NCI-H446 (cell line): ENCODE measurements around the gene SYNM.

Source experiments
- DNase-seq, 2 experiments: peaks; one replicate each; lab custom pipeline; 2025; lab: John Stamatoyannopoulos, UW

The SYNM gene

DNA sequence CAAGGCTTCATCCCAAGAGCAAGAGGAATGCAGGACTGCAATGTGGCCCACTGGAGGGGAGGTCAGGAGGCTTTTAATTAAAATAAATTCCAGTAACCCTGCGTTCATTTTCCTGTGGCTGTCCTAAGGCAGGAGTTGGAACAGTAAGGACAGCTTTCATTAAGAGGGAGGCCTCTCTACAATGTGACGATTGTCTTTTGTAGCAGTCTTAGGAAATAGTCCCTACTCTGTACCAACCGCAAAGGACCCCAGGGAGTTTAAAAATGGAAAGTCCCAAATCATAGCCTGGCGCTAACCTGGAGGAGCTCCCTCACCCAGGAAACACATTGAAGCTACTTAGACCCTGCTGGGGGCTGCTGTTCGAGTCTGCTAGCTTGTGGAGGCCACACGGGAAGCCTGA is 62.8 kb downstream of the SYNM start:
- DNase-seq: no peak

DNA sequence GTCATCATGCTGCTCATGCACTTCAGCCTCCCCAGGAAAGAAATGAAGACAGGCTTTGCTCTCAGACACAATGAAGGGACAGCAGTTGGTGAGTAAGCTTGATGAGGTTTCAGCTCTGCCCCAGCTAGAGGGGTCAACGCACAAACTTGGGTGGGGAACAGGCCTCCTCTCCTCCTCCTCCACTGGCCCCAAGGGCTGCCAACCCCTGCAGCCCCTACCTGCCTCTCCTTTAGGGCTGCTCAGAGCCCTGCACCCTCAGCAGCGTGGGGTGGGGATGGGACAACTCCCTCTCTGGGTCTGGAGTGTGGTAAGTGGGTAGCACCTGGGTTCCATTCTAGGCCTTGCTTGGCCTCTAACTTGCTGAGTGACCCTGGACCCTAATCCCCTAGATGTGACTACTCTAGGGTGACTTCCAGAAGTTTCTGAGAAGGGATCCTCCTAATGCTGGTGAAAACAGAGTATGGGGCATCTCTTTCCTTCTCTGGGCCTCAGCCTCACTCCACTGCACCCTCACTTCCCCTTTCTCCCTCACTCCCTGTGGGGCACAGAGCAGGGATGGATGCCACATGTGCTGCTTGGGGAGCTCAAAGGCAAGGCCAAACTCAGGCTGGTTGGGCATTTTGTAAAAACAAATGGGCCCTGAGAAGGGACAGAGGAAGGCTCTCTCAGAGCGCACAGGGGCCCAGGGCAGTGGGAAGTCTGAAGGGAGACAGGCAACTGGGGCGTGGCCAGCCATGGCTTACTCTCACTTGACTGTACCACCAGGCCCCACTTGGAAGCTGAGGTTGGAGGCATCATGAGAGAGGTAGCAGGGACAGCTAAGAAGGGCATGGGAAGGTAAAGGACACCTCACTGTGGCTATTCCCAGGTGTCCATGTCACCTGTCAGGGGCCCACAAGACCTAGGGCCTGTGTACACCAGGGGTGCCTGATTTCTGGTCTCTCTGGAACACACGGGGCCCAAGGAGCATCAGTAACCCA is 64.0 kb downstream of the SYNM start:
- DNase-seq: no peak

DNA sequence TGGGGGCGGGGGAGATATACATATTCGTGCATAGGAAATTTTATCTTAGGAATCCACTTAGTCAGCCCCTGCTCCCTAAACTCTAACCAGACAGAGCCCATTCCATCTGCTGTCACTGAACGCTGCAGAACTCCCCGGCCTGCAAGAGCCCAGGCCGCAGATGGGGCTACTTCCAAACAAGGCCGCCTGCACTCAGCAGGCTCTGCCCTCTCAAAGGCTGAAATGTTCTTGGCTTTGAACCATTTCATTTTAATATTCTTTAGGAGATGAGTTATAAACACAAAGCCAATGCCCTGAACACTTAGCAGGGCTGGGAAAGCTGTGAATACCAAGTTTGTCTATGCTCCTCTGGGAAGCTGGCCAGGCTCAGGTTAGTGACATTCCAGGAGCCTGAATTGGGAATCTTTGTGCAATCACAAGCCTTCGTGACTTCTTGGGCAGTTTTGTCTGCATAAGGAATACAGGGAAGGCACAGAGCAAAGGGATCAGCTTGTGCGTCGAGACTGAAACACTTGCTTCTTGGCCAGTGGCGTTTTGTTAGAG is 65.0 kb downstream of the SYNM start:
- DNase-seq: peak in 1 of 2 experiments; percentile 1

DNA sequence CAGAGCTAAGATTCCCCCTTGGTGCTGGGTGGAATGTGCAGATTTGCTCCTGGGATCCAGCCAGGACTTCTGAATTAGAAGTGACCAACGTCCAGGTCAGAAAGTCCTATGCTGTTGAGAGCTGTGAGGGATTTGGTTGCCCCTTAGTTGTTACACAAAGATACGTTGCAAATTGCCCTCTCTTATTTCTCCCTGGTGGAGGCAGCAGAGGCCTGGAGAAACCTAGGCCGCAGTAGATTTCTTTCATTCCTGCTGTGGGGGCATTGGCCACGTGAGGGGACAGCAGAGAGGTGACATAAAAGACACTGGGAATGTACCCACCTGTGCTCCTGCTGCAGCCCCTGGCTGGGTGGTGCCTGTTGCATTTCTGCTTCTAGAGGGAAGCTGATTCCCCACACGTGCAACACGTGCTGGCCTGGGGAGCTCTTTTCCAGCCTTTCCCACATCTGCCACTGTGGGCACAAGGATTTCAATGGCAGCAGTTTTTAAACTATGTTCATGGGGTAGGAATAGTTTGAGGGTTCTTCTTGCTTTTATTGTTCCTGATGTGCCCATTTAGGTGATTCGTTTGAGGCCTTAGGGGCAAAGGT is 65.7 kb downstream of the SYNM start:
- no peak for DNase-seq

DNA sequence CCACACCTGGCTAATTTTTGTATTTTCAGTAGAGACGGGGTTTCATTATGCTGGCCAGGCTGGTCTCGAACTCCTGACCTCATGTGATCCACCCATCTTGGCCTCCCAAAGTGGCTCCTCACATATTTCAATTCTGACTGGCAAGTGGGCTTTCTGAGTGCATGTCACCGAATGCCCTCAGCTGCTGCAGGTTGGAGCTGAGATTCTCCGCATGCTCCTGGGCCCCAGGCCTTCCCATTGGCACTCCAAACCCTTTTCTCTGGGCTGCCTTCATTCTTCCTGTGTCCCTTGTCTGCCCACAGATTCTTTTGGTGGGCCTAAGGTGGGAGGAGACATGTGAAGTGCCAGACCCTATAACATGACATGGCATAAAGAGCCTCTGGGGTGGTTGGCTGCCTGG is 67.3 kb downstream of the SYNM start:
- DNase-seq: no peak

DNA sequence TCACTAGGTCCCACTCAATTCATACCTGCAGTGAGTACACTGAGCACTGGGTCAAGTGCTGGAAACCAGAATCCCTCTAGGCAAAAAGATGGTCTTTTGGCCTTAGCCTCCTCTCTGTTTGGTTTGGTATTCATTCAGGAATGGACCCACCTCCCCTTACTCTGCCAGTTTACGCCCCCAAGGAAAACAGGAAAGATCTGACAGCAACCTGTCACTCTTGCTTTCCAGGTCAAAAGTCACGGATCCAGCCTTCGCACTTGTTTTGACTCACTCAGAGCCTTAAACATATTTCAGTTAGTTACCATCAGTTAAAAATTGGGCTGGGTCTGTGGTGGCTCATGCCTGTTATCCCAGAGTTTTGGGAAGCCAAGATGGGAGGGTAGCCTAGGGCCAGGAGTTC is 68.1 kb downstream of the SYNM start:
- DNase-seq: no peak

DNA sequence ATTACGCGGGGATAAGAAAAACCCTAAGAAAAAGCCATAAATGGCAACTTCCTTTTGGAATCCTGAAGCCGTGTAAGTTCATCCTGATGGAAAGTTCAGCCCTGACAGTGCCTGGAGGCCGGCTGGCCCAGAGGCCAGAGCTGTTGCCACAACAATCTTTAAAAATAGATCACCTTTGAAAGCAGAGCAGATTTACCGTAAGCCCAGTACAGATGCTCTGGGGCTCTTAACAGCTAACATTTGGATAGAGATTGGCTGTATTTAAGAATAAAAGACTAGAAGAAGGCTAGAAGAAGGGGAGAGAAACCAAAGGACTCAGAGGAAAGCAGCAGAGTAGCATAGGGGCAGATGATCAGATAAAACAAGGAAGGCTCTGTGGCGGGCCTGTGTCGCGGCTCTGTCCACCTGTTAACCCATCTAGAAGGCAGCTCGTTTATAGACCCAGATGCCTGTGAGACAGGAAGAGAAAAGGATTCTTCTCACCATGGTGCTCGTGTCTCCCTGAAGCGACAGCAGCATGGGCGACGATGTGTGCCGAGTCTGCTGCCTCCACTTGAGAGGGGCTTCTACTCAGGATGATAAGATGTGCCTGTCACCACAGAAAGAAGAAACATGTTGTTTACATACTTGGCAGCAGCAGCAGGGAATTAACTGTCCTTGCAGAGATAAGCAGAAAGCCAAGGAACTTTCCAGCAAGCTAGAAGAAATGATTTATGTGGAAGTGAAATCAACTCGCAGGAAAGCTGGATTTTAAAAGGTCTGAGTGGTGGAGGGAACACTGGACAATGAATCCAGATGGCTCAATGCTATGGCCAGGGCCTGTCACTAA is 69.9 kb downstream of the SYNM start:
- DNase-seq: no peak

DNA sequence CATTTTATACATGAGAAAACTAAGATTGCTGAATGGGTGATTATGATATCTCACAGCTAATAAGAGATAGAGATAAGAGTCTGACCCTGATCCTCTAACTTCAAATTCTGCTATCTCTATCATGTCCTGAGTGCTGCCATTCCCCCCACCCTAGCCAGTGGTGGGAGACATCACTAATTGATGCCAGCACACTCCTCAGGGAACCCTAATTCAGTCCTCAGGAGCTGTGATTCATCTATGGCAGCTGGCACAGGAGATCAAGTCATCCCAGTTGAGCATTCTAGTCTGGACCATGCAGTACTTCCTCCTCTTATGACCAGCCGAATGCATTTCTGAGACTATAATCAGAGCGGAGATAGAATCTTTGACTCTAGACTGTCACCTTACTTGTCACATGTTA is 71.9 kb downstream of the SYNM start:
- no peak for DNase-seq

DNA sequence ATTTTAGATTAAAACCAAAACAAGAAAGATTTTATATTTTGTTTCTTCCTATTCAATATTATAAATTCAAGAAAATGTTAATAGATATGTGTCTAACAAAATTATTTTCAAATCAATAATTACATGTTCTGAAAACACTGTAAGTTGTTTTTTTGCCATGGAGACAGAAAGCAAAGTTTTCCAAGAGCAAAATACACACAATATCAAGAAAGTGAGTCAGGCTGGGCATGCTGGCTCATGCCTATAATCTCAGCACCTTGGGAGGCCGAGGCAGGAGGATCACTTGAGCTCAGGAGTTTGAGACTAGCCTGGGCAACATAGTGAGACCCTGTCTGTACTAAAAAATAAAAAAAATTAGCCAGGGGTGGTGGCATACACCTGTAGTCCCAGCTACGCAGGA is 72.8 kb downstream of the SYNM start:
- no peak for DNase-seq

DNA sequence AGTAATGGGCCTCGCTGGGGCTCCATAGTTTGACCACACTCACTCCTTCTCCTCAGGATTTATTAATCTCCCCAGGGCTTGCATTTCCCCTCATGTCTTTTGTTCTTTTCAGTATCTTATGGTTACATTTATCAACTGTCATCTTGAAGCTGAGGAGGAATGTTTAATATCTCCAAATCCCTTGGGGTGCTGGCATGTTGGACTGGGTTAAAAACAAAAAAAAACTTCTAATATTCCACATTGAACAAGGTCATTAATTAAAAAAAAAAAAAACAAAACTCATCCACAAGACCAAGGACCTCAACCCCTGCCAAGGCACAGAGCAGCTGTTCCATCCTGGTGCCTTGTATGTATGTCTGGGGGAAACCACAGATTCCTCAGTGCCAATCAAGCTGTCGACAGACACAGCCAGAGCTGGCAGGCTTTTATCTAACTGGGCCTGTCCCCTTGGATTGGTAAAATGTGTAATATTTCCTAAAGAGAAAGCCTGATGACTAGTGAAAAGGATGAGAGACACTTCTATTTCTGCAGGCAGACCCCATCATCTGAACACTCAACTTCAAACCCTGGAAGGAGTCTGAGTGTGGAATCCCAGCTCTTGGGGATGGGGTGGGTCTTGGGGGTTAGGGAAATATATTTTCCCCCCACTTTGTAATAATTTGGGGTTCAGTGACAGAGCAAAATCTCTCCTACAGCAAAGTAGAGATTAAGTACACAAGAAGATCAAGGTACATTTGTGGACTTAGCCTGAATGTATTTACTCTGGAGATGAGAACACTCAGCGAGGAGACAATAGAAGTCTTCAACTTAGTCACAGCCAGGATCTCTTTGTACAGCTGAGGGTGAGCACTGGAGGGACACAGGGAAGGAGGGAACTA is 75.4 kb downstream of the SYNM start:
- peak in 1 of 2 experiments; percentile 25 for DNase-seq

DNA sequence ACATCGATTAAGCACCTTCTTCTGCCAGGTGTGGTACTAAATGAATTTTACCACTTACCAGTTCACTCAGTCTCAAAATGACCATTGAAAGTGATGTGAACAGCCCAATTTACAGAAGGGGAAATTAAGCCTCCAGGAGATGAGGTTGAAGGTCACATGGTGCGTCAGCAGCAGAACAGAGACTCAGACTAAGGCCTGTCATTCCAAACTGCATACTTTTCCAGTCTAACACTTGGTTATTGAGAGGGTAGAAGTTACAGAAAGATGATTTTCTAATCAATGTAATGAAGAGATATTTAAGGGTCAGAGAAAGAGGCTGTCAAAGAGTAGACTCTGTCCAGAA is 76.1 kb downstream of the SYNM start:
- no peak for DNase-seq

DNA sequence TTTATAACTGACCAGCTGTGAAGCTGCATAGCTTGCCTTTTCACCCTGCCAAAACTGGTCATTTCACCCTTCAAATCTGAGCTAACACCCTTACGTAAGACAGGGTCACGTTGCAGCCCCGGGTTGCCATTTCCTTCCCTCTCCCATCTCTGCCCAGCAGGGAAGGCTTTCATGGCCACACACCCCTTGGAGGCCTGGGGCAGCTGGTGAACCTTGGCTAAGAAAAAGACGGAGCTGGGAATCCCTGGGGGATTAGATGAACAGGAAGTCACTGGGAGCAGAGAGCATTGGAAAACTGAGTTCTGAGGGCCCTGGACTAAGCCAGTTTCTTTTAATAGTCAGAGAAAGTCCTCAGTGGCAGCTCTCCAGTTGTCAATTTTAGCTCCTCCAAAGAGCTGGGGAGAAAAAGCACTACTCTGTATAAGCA is 76.7 kb downstream of the SYNM start:
- no peak for DNase-seq

DNA sequence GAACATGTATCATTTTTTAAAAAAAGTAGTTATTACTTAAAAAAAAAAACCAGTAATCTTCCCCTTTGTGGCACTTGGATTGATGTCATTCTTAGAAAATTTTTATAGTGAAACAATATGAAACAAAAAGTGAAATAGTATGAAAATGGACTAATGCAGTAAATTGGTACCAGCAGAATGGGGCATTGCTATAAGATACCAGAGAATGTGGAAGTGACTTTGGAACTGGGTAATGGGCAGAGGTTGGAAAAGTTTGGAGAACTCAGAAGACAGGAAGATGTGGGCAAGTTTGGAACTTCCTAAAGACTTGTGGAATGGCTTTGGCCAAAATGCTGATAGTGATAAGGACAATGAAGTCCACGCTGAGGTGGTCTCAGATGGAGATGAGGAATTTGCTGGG is 77.9 kb downstream of the SYNM start:
- DNase-seq: no peak
